ENCODE data around the gene TECPR1. TPM values are rescaled to one million over a fixed set of nuclear protein-coding genes. Genes with fewer than 3 reads are reported as not detected.
A peak's percentile ranks its signal among the peaks of the same experiment; 100 is the strongest.

TECPR1 gene
- total RNA-seq, 1 experiment from 2014 or later = 21.5 TPM

- CTCF ChIA-PET = no interaction called here
- POLR2A ChIA-PET = no interaction called here
- TF ChIP-seq FOXJ3 (CRISPR knock-in tag; IDR thresholded peaks at IDR 0.05; ENCODE audit: borderline replicate concordance) (no peak), E2F4 (CRISPR knock-in tag; IDR thresholded peaks at IDR 0.05; ENCODE audit: borderline replicate concordance, low read depth) (no peak), NFYB (CRISPR knock-in tag; conservative IDR thresholded peaks at IDR 0.05; ENCODE audit: low read depth) (no peak), RELA (CRISPR knock-in tag; IDR thresholded peaks at IDR 0.05; ENCODE audit: borderline replicate concordance) (no peak), ATF2 (CRISPR knock-in tag; IDR thresholded peaks at IDR 0.05; ENCODE audit: borderline replicate concordance, low read depth) (no peak), AFF4 (CRISPR knock-in tag; IDR thresholded peaks at IDR 0.05; ENCODE audit: borderline replicate concordance) (no peak)
- Mint-ChIP-seq H3K9me3 (no peaks in the 10 kb centered on the region), H3K36me3 (peaks cover 15% of the 10 kb centered on the region), H3K4me1 (0 out of 2 replicates have a peak, but pooled peaks cover 1% of the 10 kb centered on the region), H3K27ac (no peak overlapping the region), H3K27me3 (ENCODE audit: low read depth) (no peaks in the 10 kb centered on the region), H3K4me3 (no peak overlapping the region)
- no peak for ATAC-seq
- DNase-seq (ENCODE audit: low spot score) = peak; percentile 9
Observed at GRCh38 chr7:98206451-98207330, 45.3 kb downstream of the TECPR1 start.

GRCh38 chr7:98205162-98205845 is 46.7 kb downstream of the TECPR1 start:
- no peak for ATAC-seq
- Mint-ChIP-seq H3K9me3 (no peaks in the 10 kb centered on the region), H3K4me1 (no peaks in the 10 kb centered on the region)

GRCh38 chr7:98204670-98205069 is 47.4 kb downstream of the TECPR1 start:
- POLR2A ChIA-PET = no interaction called here
- H3K27me3 Mint-ChIP-seq (ENCODE audit: low read depth) = no peaks in the 10 kb centered on the region
- no peak overlapping the region for H3K4me3 Mint-ChIP-seq
- peak overlapping the region; percentile 32; the same call in 1 of the 2 replicates for H3K27ac Mint-ChIP-seq
- ATAC-seq (no peak), DNase-seq (ENCODE audit: low spot score) (no peak)
- H3K9me3 Mint-ChIP-seq = no peaks in the 10 kb centered on the region
- CTCF ChIA-PET = no interaction called here
- no peaks in the 10 kb centered on the region for H3K4me1 Mint-ChIP-seq
- H3K36me3 Mint-ChIP-seq = peaks cover 15% of the 10 kb centered on the region
- TF ChIP-seq NFE2L1 (CRISPR knock-in tag; IDR thresholded peaks at IDR 0.05) (no peak), ATF2 (CRISPR knock-in tag; IDR thresholded peaks at IDR 0.05; ENCODE audit: borderline replicate concordance, low read depth) (no peak), ZMAT4 (CRISPR knock-in tag; IDR thresholded peaks at IDR 0.05) (no peak), ESRRA (CRISPR knock-in tag; IDR thresholded peaks at IDR 0.05; ENCODE audit: borderline replicate concordance) (no peak), RORB (CRISPR knock-in tag; IDR thresholded peaks at IDR 0.05) (no peak), FOXP1 (CRISPR knock-in tag; IDR thresholded peaks at IDR 0.05; ENCODE audit: borderline replicate concordance) (no peak), USF2 (CRISPR knock-in tag; IDR thresholded peaks at IDR 0.05) (no peak), IRF2 (CRISPR knock-in tag; IDR thresholded peaks at IDR 0.05; ENCODE audit: borderline replicate concordance, low read depth) (no peak), E2F4 (CRISPR knock-in tag; IDR thresholded peaks at IDR 0.05; ENCODE audit: borderline replicate concordance, low read depth) (no peak)

More at GRCh38 chr7:98205162-98205845, 46.7 kb downstream of the TECPR1 start:
- no peak for DNase-seq (ENCODE audit: low spot score)
- H3K27ac Mint-ChIP-seq = no peak overlapping the region
- CTCF ChIA-PET = no interaction called here
- H3K4me3 Mint-ChIP-seq = no peak overlapping the region
- no peak for TF ChIP-seq ERG (CRISPR knock-in tag; IDR thresholded peaks at IDR 0.05)
- no peak for TF ChIP-seq GABPB1 (CRISPR knock-in tag; IDR thresholded peaks at IDR 0.05)
- no peak for TF ChIP-seq NR3C1 (CRISPR knock-in tag; conservative IDR thresholded peaks at IDR 0.05; ENCODE audit: low read depth)
- POLR2A ChIA-PET = no interaction called here
- H3K27me3 Mint-ChIP-seq (ENCODE audit: low read depth) = no peaks in the 10 kb centered on the region
- H3K36me3 Mint-ChIP-seq = peaks cover 15% of the 10 kb centered on the region
